Measurements from ENCODE around the gene PTPRT.
"Not testable (repeated sequence)": the region's sequence is repeated elsewhere in the genome, so short reads cannot be mapped to it uniquely, and the experiment has no call there.

PTPRT gene

GRCh38 chr20:42936482-42936881 is 253.2 kb downstream of the PTPRT start:
- H3K27ac Mint-ChIP-seq: no peak overlapping the region
- no peak overlapping the region for H3K4me3 Mint-ChIP-seq
- H3K9me3 Mint-ChIP-seq: peaks cover 2% of the 10 kb centered on the region
- no peaks in the 10 kb centered on the region for H3K27me3 Mint-ChIP-seq
- no peak for DNase-seq
- no peaks in the 10 kb centered on the region for H3K4me1 Mint-ChIP-seq (ENCODE audit: low read depth)
- H3K36me3 Mint-ChIP-seq (ENCODE audit: low read depth): no peaks in the 10 kb centered on the region

- peaks cover 2% of the 10 kb centered on the region for H3K9me3 Mint-ChIP-seq
- no peak overlapping the region for H3K27ac Mint-ChIP-seq
- no peak overlapping the region for H3K4me3 Mint-ChIP-seq
- H3K36me3 Mint-ChIP-seq (ENCODE audit: low read depth): no peaks in the 10 kb centered on the region
- DNase-seq: no peak
- no peaks in the 10 kb centered on the region for H3K27me3 Mint-ChIP-seq
- no peaks in the 10 kb centered on the region for H3K4me1 Mint-ChIP-seq (ENCODE audit: low read depth)
Observed at GRCh38 chr20:42924215-42924614, 265.5 kb downstream of the PTPRT start.

GRCh38 chr20:42923348-42923918 is 266.3 kb downstream of the PTPRT start:
- Mint-ChIP-seq H3K9me3 (peaks cover 2% of the 10 kb centered on the region), H3K27me3 (no peaks in the 10 kb centered on the region), H3K27ac (no peak overlapping the region), H3K4me1 (ENCODE audit: low read depth) (no peaks in the 10 kb centered on the region), H3K4me3 (no peak overlapping the region), H3K36me3 (ENCODE audit: low read depth) (no peaks in the 10 kb centered on the region)
- no peak for DNase-seq

GRCh38 chr20:42920776-42921175 is 268.9 kb downstream of the PTPRT start:
- DNase-seq: no peak
- H3K9me3 Mint-ChIP-seq: peaks cover 2% of the 10 kb centered on the region
- no peaks in the 10 kb centered on the region for H3K27me3 Mint-ChIP-seq
- H3K4me1 Mint-ChIP-seq (ENCODE audit: low read depth): no peaks in the 10 kb centered on the region
- no peak overlapping the region for H3K27ac Mint-ChIP-seq
- no peaks in the 10 kb centered on the region for H3K36me3 Mint-ChIP-seq (ENCODE audit: low read depth)
- H3K4me3 Mint-ChIP-seq: no peak overlapping the region

GRCh38 chr20:42919316-42919715 is 270.4 kb downstream of the PTPRT start:
- H3K27me3 Mint-ChIP-seq: no peaks in the 10 kb centered on the region

GRCh38 chr20:42915081-42915480 is 274.6 kb downstream of the PTPRT start:
- DNase-seq: no peak
- Mint-ChIP-seq H3K27me3 (no peaks in the 10 kb centered on the region), H3K9me3 (no peaks in the 10 kb centered on the region), H3K4me1 (ENCODE audit: low read depth) (no peaks in the 10 kb centered on the region), H3K4me3 (no peak overlapping the region), H3K36me3 (ENCODE audit: low read depth) (no peaks in the 10 kb centered on the region), H3K27ac (no peak overlapping the region)

More at GRCh38 chr20:42919316-42919715, 270.4 kb downstream of the PTPRT start:
- Mint-ChIP-seq H3K36me3 (ENCODE audit: low read depth) (no peaks in the 10 kb centered on the region), H3K4me3 (no peak overlapping the region), H3K9me3 (peaks cover 2% of the 10 kb centered on the region), H3K4me1 (ENCODE audit: low read depth) (no peaks in the 10 kb centered on the region), H3K27ac (no peak overlapping the region)
- no peak for DNase-seq

GRCh38 chr20:42914302-42914701 is 275.4 kb downstream of the PTPRT start:
- H3K4me3 Mint-ChIP-seq: no peak overlapping the region
- H3K36me3 Mint-ChIP-seq (ENCODE audit: low read depth): no peaks in the 10 kb centered on the region
- no peaks in the 10 kb centered on the region for H3K9me3 Mint-ChIP-seq
- DNase-seq: no peak
- H3K4me1 Mint-ChIP-seq (ENCODE audit: low read depth): no peaks in the 10 kb centered on the region
- no peak overlapping the region for H3K27ac Mint-ChIP-seq
- H3K27me3 Mint-ChIP-seq: no peaks in the 10 kb centered on the region

GRCh38 chr20:42910808-42911207 is 278.9 kb downstream of the PTPRT start:
- H3K36me3 Mint-ChIP-seq (ENCODE audit: low read depth); H3K9me3 Mint-ChIP-seq; H3K4me3 Mint-ChIP-seq; H3K27ac Mint-ChIP-seq; H3K4me1 Mint-ChIP-seq (ENCODE audit: low read depth); DNase-seq; H3K27me3 Mint-ChIP-seq: not testable (repeated sequence)

- H3K4me1 Mint-ChIP-seq (ENCODE audit: low read depth): no peaks in the 10 kb centered on the region
- no peak overlapping the region for H3K27ac Mint-ChIP-seq
- H3K4me3 Mint-ChIP-seq: no peak overlapping the region
- H3K27me3 Mint-ChIP-seq: no peaks in the 10 kb centered on the region
- no peaks in the 10 kb centered on the region for H3K36me3 Mint-ChIP-seq (ENCODE audit: low read depth)
- peaks cover 4% of the 10 kb centered on the region for H3K9me3 Mint-ChIP-seq
- no peak for DNase-seq
Observed at GRCh38 chr20:42907730-42908129, 282.0 kb downstream of the PTPRT start.

GRCh38 chr20:42906120-42906519 is 283.6 kb downstream of the PTPRT start:
- Mint-ChIP-seq H3K27ac (no peak overlapping the region), H3K36me3 (ENCODE audit: low read depth) (no peaks in the 10 kb centered on the region), H3K4me1 (ENCODE audit: low read depth) (no peaks in the 10 kb centered on the region), H3K27me3 (peaks cover under 1% of the 10 kb centered on the region), H3K4me3 (no peak overlapping the region), H3K9me3 (peaks cover 4% of the 10 kb centered on the region)
- DNase-seq: no peak

GRCh38 chr20:42902509-42902908 is 287.2 kb downstream of the PTPRT start:
- DNase-seq: no peak
- Mint-ChIP-seq H3K27ac (no peak overlapping the region), H3K4me1 (ENCODE audit: low read depth) (no peaks in the 10 kb centered on the region), H3K4me3 (no peak overlapping the region), H3K27me3 (peaks cover 4% of the 10 kb centered on the region), H3K9me3 (peaks cover 4% of the 10 kb centered on the region), H3K36me3 (ENCODE audit: low read depth) (no peaks in the 10 kb centered on the region)

- H3K4me3 Mint-ChIP-seq: no peak overlapping the region
- H3K9me3 Mint-ChIP-seq: peaks cover 4% of the 10 kb centered on the region
- DNase-seq: no peak
- H3K36me3 Mint-ChIP-seq (ENCODE audit: low read depth): no peaks in the 10 kb centered on the region
- H3K27me3 Mint-ChIP-seq: peaks cover 4% of the 10 kb centered on the region
- no peaks in the 10 kb centered on the region for H3K4me1 Mint-ChIP-seq (ENCODE audit: low read depth)
- H3K27ac Mint-ChIP-seq: no peak overlapping the region
Observed at GRCh38 chr20:42901689-42902440, 287.8 kb downstream of the PTPRT start.

GRCh38 chr20:42900764-42901163 is 288.9 kb downstream of the PTPRT start:
- H3K27me3 Mint-ChIP-seq; H3K4me3 Mint-ChIP-seq; H3K4me1 Mint-ChIP-seq (ENCODE audit: low read depth); H3K36me3 Mint-ChIP-seq (ENCODE audit: low read depth); DNase-seq; H3K9me3 Mint-ChIP-seq; H3K27ac Mint-ChIP-seq: not testable (repeated sequence)

- Mint-ChIP-seq H3K27me3 (no peaks in the 10 kb centered on the region), H3K4me1 (ENCODE audit: low read depth) (no peaks in the 10 kb centered on the region), H3K36me3 (ENCODE audit: low read depth) (no peaks in the 10 kb centered on the region), H3K27ac (no peak overlapping the region), H3K9me3 (peaks cover 6% of the 10 kb centered on the region), H3K4me3 (no peak overlapping the region)
- DNase-seq: no peak
Observed at GRCh38 chr20:42895020-42895419, 294.7 kb downstream of the PTPRT start.

- no peaks in the 10 kb centered on the region for H3K36me3 Mint-ChIP-seq (ENCODE audit: low read depth)
- no peak overlapping the region for H3K4me3 Mint-ChIP-seq
- H3K27me3 Mint-ChIP-seq: no peaks in the 10 kb centered on the region
- H3K27ac Mint-ChIP-seq: no peak overlapping the region
- DNase-seq: no peak
- peaks cover 6% of the 10 kb centered on the region for H3K9me3 Mint-ChIP-seq
- no peaks in the 10 kb centered on the region for H3K4me1 Mint-ChIP-seq (ENCODE audit: low read depth)
Observed at GRCh38 chr20:42894483-42894882, 295.2 kb downstream of the PTPRT start.

All from activated T-cell treated with anti-CD3 and anti-CD28 coated beads, Interleukin-2, amount 50 U/mL, for 24 hours (primary cell).